Activated T-cell treated with anti-CD3 and anti-CD28 coated beads for 48 hours (primary cell): Measurements from ENCODE around the gene GIPC3.

Experiments used
- DNase-seq: peaks from one replicate; pipeline ENCODE4 v3.0.0-alpha.2; 2020; ENCODE audit warnings: low read depth

The GIPC3 gene

GRCh38 chr19:3605361-3605760, 20.1 kb downstream of the GIPC3 start:
- DNase-seq = no peak

DNA sequence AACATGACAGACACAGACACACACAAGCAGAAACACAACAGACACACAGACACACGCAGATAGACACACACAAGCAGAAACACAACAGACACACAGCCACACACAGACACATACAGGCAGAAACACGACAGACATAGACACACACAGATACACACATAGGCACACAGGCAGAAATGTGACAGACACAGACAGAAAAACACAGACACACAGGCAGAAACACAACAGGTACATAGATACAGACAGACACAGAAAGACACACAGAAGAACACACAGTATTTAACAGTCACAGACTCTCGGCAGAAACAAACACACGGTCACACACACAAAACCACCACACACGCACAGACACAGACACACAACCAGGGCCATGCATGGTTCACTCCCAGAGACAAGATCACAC, 20.5 kb downstream of the GIPC3 start:
- no peak for DNase-seq

DNA sequence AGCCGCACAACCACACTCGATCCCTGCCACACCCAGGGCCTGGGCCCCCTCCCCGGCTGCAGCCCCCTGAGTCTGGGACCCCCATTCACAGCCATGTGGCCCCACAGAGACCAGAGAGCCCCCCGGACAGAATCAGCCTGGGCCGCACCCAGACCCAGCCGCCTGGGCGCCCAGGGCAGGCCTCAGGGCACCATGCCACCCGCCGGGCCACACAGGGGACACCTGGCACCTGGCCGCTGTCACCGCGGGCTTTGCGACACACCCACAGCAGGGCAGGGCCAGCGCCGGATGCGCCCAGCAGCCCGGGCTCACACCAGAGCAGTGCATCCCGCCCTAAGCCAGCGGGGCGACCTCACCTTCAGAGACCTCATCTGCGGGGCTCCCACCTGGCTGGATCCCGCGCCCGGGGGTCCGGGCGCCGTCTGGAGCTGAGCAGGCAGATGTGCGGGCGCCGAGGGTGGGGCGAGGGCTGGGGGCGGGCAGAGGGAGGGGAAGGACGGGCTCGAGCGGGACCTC, 21.0 kb downstream of the GIPC3 start:
- DNase-seq = peak; percentile 15

- peak; percentile 64 for DNase-seq
Measured at GRCh38 chr19:3606690-3607289, 21.5 kb downstream of the GIPC3 start, which contains the start of gene TBXA2R. Gene TBXA2R (minus strand): TSS chr19:3606875. CDS start chr19:3600634, 6,241 bp downstream.

- DNase-seq = no peak
Measured at GRCh38 chr19:3607303-3608078, 22.2 kb downstream of the GIPC3 start.

DNA sequence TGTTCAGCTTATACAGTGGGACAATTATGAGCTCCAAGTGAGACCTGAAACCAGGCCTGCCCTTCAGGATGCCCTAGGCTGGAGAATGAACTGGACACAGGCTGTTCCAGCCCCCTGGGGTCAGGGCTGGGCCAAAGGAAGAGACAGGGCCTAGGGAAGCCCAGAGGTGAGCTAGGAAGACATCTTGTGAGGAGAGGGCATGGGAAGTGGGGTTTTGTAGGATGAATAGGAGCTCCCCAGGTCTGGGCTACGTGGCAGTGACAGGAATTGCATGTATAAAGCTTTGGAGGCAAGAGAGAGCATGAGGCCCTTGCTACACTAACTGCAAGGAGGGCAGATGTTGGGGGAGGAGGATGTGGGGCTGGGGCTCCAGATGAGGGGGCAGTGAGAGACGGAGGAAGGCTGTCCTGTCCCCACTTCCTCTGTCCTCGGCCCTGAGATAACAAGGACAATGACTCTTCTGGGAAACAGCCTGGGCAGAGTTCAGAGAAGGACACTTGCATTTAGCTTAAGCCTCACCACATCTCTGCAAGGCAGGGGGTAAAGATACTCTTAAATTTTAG, 22.9 kb downstream of the GIPC3 start:
- DNase-seq = no peak

GRCh38 chr19:3608750-3609322, 23.6 kb downstream of the GIPC3 start:
- no peak for DNase-seq

DNA sequence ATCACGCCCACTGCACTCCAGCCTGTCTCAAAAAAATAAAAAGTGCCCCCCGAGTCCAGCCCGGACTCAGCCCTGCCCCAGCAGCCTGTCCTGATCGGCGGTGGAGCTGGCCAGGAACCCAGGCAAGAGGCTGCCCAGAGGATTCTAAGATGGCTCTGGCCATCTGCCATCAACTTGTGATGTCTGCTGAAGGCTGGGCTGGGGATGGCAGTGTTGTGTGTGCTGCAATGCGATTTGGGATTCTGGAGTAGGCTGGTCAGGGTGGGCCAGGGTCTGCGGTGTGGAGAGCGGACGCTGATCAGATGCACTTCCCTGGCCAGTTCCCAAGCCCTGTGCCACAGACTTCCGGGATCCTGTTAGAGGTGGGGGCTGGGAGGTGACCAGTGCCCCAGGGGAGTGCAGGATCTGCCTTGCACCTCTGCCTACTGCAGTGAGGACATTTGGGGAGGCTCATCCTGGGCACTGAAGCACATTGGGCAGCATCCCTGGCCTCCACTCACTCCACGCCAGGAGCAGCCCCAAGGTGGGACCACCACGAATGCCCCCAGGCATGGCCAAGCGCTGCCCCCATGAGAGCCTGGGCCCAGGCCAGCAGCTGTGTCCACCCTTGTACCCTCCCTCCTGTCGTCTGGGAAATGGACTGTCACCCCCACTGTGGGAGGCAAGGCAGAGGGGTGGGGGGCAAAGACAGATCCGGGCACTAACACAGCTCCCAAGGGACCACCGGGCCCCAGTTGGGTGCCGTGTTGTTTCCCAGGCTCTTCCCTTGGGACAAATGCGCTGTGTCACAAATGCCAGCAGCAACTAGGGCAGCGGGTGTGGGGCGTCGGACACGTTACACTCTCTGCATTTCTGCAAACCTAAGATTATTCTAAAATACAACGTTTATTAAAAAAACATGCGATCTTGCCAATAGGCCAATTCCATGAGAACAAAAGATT, 24.8 kb downstream of the GIPC3 start:
- DNase-seq = no peak

DNA sequence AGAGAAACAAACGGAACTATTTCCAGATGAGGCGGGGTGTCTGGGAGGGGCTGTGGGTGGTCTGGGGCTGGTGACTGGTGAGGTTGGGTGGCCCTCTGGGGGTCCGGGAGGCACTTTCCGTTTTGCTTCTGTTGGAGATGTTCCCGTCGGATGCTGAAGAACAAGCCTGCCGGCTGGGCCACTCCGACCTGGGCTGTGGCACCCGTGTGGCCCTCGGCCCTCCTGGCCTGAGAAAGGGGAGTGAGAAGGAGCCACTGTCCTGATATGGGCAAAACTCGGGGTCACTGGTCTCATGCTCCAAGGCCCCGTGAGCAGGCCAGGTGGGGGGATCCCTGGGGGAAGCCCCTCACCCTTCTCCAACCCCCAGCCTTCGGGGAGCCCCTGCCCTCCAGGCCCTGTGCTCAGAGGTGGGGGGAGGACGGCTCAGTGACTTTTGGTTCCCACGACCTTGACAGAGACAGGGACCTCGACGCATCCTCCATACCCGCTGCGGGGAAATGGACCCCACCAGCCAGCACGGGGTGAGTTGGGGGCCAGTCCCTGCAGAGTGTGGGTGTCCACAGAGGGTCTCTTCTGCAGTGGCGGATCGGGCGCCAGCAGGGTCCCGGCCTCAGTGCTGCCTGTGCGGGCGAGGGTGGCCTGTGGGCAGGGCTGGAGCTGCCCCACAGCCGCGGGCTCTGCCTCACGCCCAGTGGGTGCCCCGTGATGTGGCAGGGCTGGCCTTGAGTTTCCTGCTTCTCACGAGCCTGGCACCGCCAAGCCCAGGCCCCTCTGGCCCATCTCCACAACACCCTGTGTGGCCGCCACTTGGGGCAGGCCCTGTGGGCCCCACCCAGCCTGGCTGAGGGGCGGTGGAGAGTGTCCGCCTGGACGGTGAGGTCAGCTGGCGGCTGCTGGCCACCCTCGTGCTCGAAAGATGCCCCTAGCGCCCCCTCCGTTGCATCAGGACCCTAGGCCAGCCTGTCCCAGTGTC, 25.8 kb downstream of the GIPC3 start:
- no peak for DNase-seq

DNA sequence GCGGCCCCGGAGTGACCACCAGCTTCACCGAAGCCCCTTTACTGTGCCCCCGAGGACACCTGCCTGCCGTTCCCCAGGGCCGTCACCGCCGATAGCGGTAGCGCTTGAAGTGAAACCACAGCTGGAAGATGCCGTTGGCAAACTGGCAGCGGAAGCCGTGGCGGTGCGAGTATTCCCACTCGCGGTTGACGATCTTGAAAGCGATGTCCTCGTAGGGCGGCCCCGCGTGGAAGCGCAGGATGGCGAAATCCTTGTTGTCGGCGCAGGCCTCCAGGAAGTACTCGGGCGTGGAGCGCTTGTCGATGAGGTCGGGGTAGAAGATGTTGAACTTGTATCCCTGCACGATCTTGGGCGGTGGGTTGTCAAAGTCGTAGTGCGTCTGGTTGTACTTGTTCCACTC, 26.6 kb downstream of the GIPC3 start:
- DNase-seq = no peak

GRCh38 chr19:3612330-3612729, 27.1 kb downstream of the GIPC3 start:
- DNase-seq = no peak

DNA sequence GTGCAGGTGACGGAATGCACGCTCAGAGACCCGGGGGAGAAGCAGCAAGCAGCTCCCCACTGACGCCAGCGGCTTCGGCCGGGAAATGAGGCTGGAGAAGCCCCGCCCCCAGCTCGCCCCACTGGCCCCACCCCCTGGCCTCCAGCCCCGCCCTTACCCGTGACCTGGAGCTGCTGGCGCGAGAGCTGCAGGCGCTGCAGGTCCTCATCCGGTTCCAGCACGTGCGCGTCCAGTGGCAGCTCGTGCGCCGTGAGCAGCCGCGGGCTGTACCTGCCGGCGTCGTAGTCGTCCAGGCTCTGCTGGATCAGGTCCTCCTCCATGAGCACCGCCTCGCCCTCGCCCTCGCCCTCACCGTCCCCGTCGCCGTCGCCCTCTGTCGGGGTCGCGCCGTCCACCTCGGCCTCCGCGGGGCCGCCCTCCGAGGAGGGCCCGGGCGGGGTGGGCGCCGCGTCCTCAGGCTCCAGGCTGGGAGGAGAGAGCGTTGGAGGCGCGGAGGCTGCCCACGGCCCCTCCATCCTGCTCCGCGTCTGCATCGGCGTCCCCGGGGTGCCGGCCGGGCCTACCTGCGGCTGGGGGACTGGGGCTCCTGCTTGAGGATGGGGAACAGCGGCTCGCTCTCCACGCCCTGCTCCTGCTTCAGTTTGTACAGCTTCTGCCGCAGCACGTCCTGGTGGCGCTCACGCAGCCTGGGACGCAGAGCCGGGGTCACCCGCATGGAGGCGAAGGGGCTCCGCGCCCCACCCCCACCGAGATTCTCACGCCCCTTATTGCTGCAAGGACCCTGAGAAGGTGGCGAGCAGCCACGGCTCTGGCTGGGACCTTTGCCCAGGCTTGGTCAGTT, 27.8 kb downstream of the GIPC3 start:
- no peak for DNase-seq

GRCh38 chr19:3613818-3614661, 28.8 kb downstream of the GIPC3 start:
- no peak for DNase-seq

GRCh38 chr19:3614858-3615505, 29.7 kb downstream of the GIPC3 start:
- DNase-seq = no peak

- DNase-seq = no peak
Measured at GRCh38 chr19:3615524-3616135, 30.4 kb downstream of the GIPC3 start.

GRCh38 chr19:3617463-3617862, 32.2 kb downstream of the GIPC3 start:
- no peak for DNase-seq

DNA sequence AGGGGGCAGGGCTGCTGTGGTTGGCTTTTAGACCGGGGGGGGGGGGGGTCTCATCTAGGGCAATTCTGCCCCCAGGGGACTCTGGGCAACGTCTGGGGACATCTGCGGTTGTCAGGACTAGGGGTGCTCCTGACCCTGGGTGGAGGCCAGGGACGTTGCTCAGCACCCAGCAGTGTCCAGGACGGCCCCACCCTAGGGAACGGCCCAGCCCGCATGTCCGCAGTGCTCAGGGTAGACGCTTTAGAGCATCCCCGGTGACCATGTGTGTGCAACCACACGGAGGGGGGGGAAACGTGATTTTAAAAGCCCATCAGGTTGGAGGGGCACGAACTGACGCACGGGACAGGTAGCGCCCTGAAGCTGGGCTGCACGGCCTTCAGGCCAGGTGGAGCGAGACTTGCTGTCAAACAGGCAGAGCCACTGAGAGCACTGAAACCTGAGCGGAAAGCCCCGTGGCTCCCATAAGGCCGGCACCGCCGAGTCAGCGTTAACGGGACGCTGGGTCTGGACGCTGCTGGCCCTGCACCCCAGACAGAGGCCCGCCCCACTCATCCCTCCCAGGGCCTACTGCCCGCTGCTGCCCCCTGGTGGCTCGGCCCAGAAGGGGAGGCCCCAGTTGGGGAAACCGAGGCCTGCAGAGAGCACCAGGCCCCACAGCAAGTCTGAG, 33.0 kb downstream of the GIPC3 start:
- DNase-seq = peak; percentile 45
